ACHN (cell line): ENCODE results near the gene RNF13.

Source experiments
- DNase-seq: peaks from one replicate; pipeline ENCODE4 v3.0.0-alpha.2; 2015
- in situ Hi-C: cut with HindIII; loops from 2 replicates; pipeline ENCODE4 v1.10.0; 2017; ENCODE audit warnings: low sequenced_read_pairs, low pct_ligation_motif_present, low pct_unique_long_range_greater_than_20kb

RNF13 gene

GRCh38 chr3:149792452-149793270 is 20.4 kb upstream of the RNF13 start, which contains the start of gene ANKUB1:
Gene ANKUB1, minus strand, starts transcription at chr3:149792554. Its CDS starts 188 bp downstream, at chr3:149792366.
- in situ Hi-C loops = no loop called here

DNA sequence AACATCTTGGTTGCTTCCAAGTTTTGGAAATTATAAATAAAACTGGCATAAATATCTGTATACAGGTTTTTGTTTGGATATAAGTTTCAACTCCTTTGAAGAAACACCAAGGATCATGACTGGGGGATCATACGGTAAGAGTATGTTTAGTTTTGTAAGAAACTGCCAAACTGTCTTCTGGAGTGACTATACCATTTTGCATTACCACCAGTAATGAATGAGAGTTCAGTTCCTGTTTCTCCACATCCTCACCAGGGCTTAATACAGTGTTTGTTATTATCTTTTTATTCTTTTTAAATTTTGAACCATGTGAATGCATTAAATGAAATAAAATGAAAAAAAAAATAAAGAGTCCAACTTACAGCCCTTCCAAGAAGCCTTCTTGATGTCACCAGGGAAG is 17.0 kb upstream of the RNF13 start:
- no peak for DNase-seq
- in situ Hi-C loops = no loop called here

More at GRCh38 chr3:149792452-149793270, 20.4 kb upstream of the RNF13 start, which contains the start of gene ANKUB1:
- DNase-seq = no peak

GRCh38 chr3:149800693-149801092 is 12.3 kb upstream of the RNF13 start:
- no peak for DNase-seq
- in situ Hi-C loops = no loop called here

DNA sequence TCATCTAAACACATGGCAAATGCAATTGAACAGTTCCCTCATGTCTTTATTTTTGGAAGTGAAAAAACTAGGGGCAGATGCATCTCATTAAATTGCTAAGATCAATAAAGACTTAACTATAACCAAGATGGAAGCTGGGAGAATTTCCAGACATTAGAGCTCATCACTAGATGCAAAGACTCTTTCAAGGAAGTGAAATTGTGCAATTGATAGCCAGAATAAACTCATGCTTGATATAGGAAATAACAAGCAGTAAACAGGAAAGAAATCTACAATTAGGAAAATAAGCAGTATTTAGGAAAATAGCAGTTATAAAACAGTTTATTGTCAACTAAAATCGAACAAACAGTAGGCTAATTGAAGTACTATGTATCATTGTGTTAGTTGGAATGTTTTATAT is 11.8 kb upstream of the RNF13 start:
- in situ Hi-C loops = no loop called here
- DNase-seq = no peak

GRCh38 chr3:149801639-149802038 is 11.4 kb upstream of the RNF13 start:
- no peak for DNase-seq
- in situ Hi-C loops = no loop called here

GRCh38 chr3:149806171-149806778 is 6.7 kb upstream of the RNF13 start:
- in situ Hi-C loops = no loop called here
- no peak for DNase-seq

DNA sequence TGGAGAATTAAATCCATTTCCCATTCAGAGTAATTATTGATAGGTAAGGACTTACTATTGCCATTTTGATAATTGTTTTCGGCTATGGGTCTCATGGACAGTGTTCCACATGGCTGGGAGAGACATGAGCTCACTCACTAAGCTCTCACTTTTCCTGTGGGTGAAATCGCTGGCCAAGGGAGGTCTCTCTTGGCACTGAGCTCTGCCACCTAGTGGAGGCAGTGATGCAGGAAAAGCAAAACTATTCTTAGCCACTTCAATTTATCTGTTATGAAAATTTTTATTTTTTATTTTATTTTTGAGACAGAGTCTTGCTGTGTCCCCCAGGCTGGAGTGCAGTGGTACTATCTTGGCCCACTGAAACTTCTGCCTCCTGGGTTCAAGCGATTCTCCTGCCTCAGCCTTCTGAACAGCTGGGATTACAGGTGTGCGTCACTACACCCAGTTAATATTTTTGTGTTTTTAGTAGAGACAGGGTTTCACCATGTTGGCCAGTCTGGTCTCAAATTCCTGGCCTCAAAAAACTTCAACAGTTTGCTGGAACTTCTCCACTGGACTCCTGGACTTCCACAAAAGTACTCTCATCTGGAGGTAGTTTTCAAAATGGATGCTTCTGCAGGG is 4.7 kb upstream of the RNF13 start:
- peak; percentile 81 for DNase-seq
- in situ Hi-C loops = no loop called here

DNA sequence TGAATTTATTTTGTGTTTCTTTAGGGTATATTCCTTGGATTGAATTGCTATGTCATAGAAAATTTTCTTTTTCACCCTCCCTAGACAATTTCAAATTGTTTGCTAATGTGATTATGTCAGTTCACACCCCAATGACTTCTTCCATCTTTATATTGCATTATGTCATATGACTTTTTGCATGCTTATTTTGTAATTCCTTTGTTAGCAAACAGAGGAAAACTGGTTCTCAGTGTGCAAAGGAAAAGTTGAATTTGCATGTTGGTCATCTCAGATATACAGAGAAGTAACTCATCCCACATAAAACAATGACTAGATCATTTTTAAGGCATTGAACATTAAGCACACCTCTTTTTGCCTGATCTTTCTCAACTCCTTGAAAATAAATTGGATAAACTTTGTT is 3.3 kb upstream of the RNF13 start:
- no peak for DNase-seq
- in situ Hi-C loops = no loop called here

GRCh38 chr3:149810846-149811245 is 2.2 kb upstream of the RNF13 start:
- no peak for DNase-seq
- in situ Hi-C loops = no loop called here

GRCh38 chr3:149812165-149812605 is 830 bp upstream of the RNF13 start:
- DNase-seq = no peak

DNA sequence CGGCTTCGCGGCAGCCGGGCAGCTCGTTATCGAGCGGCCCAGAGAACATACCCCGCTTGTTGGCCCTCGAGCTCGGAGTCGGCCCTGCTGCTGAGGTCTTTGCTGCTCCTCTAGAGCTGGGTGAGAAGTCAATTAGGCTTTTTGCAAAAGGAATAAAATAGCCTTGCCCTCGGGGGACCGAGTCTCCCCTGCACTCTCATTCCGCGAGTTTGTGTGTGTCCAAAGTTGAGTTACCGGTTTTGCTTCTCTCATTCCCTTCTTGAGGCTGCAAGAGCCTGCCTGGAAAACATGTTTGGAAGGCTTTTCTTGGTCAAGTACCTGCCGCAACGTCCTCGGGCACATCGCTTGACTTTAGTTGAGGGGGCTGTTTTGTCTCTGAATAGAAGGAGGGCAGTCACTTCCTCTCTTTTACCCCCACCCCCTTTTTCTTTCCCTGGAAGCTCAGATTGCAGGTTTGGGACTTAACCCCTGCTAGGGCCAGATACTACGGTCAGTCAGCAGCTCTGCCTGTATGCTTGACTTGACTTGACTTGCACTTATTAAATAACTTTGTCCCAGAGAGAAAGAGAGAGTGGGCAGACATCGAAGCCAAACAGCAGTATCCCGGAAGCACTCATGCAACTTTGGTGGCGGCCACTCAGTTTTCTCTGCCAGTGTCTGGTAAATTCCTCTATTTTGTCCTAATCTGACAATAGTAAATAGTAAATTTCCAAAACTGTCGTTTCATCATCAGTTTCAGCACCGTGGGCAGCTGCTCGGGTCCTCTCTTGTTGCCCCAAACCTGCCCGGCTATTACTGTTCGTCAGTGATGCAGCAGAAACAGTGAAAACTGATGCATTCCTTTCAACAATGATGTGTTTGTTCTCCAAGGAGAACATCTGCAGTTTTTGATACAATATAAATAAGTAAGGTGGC is 609 bp downstream of the RNF13 start:
- in situ Hi-C loops = no loop called here
- DNase-seq = peak; percentile 46

More at GRCh38 chr3:149812165-149812605, 830 bp upstream of the RNF13 start:
- in situ Hi-C loops = no loop called here

GRCh38 chr3:149815321-149815720 is 2.3 kb downstream of the RNF13 start:
- DNase-seq = no peak
- in situ Hi-C loops = no loop called here

DNA sequence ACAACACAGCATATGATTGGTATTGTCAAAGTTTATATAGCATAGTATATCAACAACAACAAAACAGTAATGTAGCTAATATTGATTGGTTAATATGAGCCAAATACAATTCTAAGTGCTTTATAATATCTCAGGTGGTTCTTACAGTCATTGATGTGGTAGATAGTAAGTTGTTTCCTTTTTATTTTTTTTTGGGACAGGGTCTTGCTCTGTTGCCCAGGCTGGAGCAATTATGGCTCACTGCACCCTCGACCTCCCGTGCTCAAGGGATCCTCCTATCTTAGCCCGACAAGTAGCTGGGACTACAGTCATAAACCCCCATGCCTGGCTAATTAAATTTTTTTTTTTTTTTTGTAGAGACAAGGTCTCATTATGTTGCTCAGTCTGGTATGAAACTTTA is 2.7 kb downstream of the RNF13 start:
- in situ Hi-C loops = no loop called here
- DNase-seq = no peak

DNA sequence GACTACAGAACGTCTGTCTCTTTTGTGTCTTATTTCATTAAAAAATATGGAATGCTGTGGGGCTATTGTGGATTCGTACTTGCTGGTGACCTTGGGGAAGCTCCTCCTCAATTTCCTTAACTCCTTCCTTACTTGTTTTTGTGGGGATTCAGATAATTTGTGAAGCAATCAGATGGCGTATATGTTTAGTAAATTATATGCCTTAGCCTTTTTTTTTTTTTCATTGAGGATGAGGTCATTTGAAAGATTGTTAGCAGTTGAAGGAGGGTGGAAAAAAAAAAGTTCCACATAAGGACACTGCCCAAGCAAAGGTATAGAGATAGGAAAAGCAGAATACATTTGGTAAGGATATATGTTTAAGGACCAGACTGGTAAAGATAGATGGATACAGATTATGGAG is 3.3 kb downstream of the RNF13 start:
- DNase-seq = no peak
- in situ Hi-C loops = no loop called here

GRCh38 chr3:149816986-149817385 is 4.0 kb downstream of the RNF13 start:
- in situ Hi-C loops = no loop called here
- DNase-seq = no peak

- DNase-seq = no peak
- in situ Hi-C loops = no loop called here
These were observed 6.4 kb downstream of the RNF13 start for GRCh38 chr3:149819432-149819831.

DNA sequence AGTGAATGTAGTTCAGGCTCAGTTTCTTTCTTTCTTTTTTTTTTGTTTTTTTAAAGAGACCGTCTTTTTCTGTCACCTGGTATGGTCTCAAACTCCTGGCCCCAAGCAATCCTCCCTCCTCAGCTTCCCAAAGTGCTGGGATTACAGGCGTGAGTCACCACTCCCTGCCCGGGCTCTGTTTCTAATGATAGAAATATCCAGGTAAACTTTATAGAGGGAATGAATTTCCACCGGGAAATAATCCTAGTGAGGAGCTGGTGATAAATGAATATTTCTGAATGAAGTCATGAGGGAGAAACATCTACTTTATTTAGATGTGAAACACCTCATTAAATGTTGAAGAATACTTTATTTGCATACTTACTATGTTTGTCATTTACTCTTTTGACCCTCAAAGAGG is 7.2 kb downstream of the RNF13 start:
- in situ Hi-C loops = no loop called here
- DNase-seq = no peak

- in situ Hi-C loops = no loop called here
- no peak for DNase-seq
These were observed 13.6 kb downstream of the RNF13 start for GRCh38 chr3:149826636-149827035.

GRCh38 chr3:149828390-149828789 is 15.4 kb downstream of the RNF13 start:
- in situ Hi-C loops = no loop called here
- no peak for DNase-seq
